ENCODE data around the gene SP2. TPM values are rescaled to one million over a fixed set of nuclear protein-coding genes. Genes with fewer than 3 reads are reported as not detected.

SP2 gene
- total RNA-seq, 6 donors from 2014 or later = 7.6 to 19.4 (median 13.1) TPM

- 38 to 62% methylated on average over 9 of the region's 9 CpGs for WGBS, 2 donors
- peaks cover 0 to 13% (median 0%) of the 10 kb centered on the region in 4 donors for H3K36me3 ChIP-seq
- ATAC-seq (ENCODE audit: low FRiP score in 2 of 2) = peak in 1 of 2 donors; percentile 4
- peak overlapping the region in 3 of 4 donors; percentile 50 to 82 (median 71) for H3K27ac ChIP-seq
- TF ChIP-seq POLR2A (IDR thresholded peaks at IDR 0.05) (no peak), CTCF (IDR thresholded peaks at IDR 0.05) (no peak), EP300 (IDR thresholded peaks at IDR 0.05) (no peak), POLR2AphosphoS5 (IDR thresholded peaks at IDR 0.05) (no peak)
- H3K27me3 ChIP-seq = peaks cover 0 to 52% (median 8%) of the 10 kb centered on the region in 4 donors
- peaks cover 28 to 42% (median 34%) of the 10 kb centered on the region in 4 donors for H3K4me1 ChIP-seq
- H3K4me3 ChIP-seq = peak overlapping the region in 3 of 4 donors; percentile 42 to 53 (median 50)
- H3K9me3 ChIP-seq = no peaks in the 10 kb centered on the region
- DNase-seq = no peak
These were observed 45.7 kb upstream of the SP2 start for GRCh38 chr17:47850373-47850691.

GRCh38 chr17:47850692-47851573 lies 45.1 kb upstream of the SP2 start, which contains the start of gene SP6:
SP6 (minus strand) TSS chr17:47851163; CDS start chr17:47848429, 2,734 bp downstream.
- peaks cover 26 to 42% (median 35%) of the 10 kb centered on the region in 4 donors for H3K4me1 ChIP-seq
- TF ChIP-seq CTCF (IDR thresholded peaks at IDR 0.05) = peak in 2 of 6 experiments; percentile 46 to 55
- no peak for TF ChIP-seq EP300 (IDR thresholded peaks at IDR 0.05)
- peak in 1 of 4 donors; percentile 65 for TF ChIP-seq POLR2A (IDR thresholded peaks at IDR 0.05)
- TF ChIP-seq POLR2AphosphoS5 (IDR thresholded peaks at IDR 0.05) = peak in 1 of 2 donors; percentile 56
- peak; percentile 84 to 86 for ATAC-seq (ENCODE audit: low FRiP score in 2 of 2)
- peaks cover 0 to 13% (median 0%) of the 10 kb centered on the region in 4 donors for H3K36me3 ChIP-seq
- DNase-seq = peak; percentile 85 to 92
- peak within 1 kb of the TSS; percentile 50 to 82 (median 61) for H3K27ac ChIP-seq
- 5 to 11% methylated on average over 25 to 68 of the region's 71 CpGs for WGBS, 2 donors
- peaks cover 0 to 52% (median 8%) of the 10 kb centered on the region in 4 donors for H3K27me3 ChIP-seq
- H3K9me3 ChIP-seq = no peaks in the 10 kb centered on the region
- H3K4me3 ChIP-seq = peak within 1 kb of the TSS; percentile 5 to 53 (median 46)

GRCh38 chr17:47851764-47852112 lies 44.3 kb upstream of the SP2 start:
- H3K4me3 ChIP-seq = peak overlapping the region in 3 of 4 donors; percentile 42 to 53 (median 50)
- TF ChIP-seq EP300 (IDR thresholded peaks at IDR 0.05) (no peak), POLR2A (IDR thresholded peaks at IDR 0.05) (no peak), CTCF (IDR thresholded peaks at IDR 0.05) (no peak), POLR2AphosphoS5 (IDR thresholded peaks at IDR 0.05) (no peak)
- peaks cover 0 to 49% (median 8%) of the 10 kb centered on the region in 4 donors for H3K27me3 ChIP-seq
- no peaks in the 10 kb centered on the region for H3K9me3 ChIP-seq
- H3K4me1 ChIP-seq = peaks cover 26 to 45% (median 34%) of the 10 kb centered on the region in 4 donors
- no peak for DNase-seq
- peak overlapping the region in 3 of 4 donors; percentile 50 to 82 (median 71) for H3K27ac ChIP-seq
- 49 to 52% methylated on average over 11 of the region's 11 CpGs for WGBS, 2 donors
- H3K36me3 ChIP-seq = peaks cover 0 to 13% (median 0%) of the 10 kb centered on the region in 4 donors
- ATAC-seq (ENCODE audit: low FRiP score in 2 of 2) = no peak

- TF ChIP-seq CTCF (IDR thresholded peaks at IDR 0.05) (no peak), POLR2A (IDR thresholded peaks at IDR 0.05) (no peak), POLR2AphosphoS5 (IDR thresholded peaks at IDR 0.05) (no peak), EP300 (IDR thresholded peaks at IDR 0.05) (no peak)
- WGBS, 2 donors = 60 to 61% methylated on average over 32 of the region's 32 CpGs
- Histone ChIP-seq H3K4me3 (no peak overlapping the region), H3K36me3 (peaks cover 0 to 9% (median 0%) of the 10 kb centered on the region in 4 donors), H3K9me3 (no peaks in the 10 kb centered on the region), H3K27me3 (peaks cover 0 to 43% (median 5%) of the 10 kb centered on the region in 4 donors), H3K27ac (peak overlapping the region in 3 of 4 donors; percentile 50 to 82 (median 71)), H3K4me1 (peaks cover 22 to 39% (median 29%) of the 10 kb centered on the region in 4 donors)
- DNase-seq = no peak
- no peak for ATAC-seq (ENCODE audit: low FRiP score in 2 of 2)
These were observed 43.7 kb upstream of the SP2 start for GRCh38 chr17:47852113-47852949.

Measured in upper lobe of left lung (tissue), 6 donors.